ENCODE measurements around the gene CDKN2C.
"Not testable (repeated sequence)": the region's sequence is repeated elsewhere in the genome, so short reads cannot be mapped to it uniquely, and the experiment has no call there.

The CDKN2C gene

DNA sequence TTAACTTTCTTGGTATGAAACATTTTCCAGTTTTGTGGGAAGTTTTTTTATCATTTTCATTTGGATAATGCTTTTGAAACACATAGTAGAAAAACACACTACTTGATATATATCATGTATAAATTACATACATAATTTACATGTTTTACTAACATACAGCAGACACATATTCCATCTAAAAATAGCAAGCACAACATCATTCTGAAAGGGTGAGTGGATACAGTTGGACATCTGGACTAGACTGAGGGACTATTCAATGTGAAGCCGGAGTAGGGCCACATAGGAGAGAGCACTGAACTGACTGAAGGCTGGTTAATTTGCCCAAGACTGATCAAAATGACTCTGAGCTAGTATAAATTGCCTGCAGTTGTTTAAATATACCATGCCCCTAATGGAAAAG lies 11.7 kb downstream of the CDKN2C start:
- no peak for DNase-seq

- DNase-seq, result no peak
Observed at GRCh38 chr1:50982611-50983010, 12.6 kb downstream of the CDKN2C start.

GRCh38 chr1:50983219-50983802 lies 13.3 kb downstream of the CDKN2C start:
- no peak for DNase-seq

GRCh38 chr1:50985094-50985493 lies 15.0 kb downstream of the CDKN2C start:
- DNase-seq, result no peak

GRCh38 chr1:50986653-50987052 lies 16.6 kb downstream of the CDKN2C start:
- DNase-seq, result no peak

DNA sequence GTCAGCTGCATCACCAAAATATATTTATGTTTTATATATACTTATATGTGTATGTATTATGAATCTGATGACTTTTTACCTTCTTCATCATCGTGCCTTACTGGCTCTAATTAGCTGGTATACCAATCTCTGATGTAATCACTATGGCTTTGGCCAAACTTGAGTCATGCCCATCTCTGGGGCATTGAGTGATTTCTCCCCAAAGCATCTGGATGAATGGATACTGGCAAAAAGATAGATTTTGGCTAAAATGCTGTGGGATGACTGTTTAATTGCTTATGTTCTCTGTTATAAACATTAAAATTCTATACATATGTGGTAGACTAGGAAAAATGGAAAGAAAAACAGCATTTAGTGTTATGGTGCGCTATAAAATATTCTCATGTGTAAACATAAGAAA lies 19.6 kb downstream of the CDKN2C start:
- no peak for DNase-seq

- DNase-seq, result no peak
Observed at GRCh38 chr1:50992532-50993318, 22.7 kb downstream of the CDKN2C start.

GRCh38 chr1:50993645-50994044 lies 23.6 kb downstream of the CDKN2C start:
- no peak for DNase-seq

DNA sequence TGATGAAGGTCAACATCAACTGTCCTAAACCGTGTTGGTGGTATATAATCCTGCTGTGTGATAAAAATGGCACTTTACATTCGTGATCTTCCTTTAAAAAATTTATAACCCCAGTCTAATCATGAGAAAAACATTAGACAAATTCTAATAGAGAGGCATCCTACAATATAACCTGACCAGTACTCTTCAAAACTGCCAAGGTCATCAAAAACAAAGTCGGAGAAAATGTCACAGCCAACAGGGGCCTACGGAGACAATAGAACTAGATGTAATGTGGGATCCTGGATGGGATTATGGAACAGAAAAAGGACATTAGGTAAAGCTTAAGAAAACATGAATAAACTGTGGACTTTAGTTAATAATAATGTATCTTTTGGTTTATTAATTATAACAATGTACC lies 25.0 kb downstream of the CDKN2C start:
- no peak for DNase-seq

GRCh38 chr1:50995651-50996050 lies 25.6 kb downstream of the CDKN2C start:
- no peak for DNase-seq

DNA sequence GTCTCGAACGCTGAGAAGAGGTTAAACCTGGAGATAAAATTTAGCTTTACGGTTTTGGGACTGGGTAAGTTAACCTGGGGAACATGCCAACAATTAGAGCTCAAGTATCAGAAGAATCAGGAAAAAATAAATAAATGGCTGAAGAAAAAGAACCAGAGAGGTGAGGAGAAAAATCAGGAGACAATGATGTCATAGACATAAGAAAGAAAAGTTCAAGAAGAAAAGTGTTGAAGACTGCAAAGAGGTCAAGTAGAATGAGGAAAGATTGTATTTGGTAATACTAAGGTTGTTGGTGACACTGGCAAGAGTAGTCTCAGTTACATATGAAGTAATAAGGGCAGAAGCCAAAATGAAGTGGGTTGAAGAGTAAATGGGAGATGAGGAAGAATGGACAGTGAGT lies 26.0 kb downstream of the CDKN2C start:
- no peak for DNase-seq

GRCh38 chr1:50999375-50999774 lies 29.3 kb downstream of the CDKN2C start:
- not testable (repeated sequence) for DNase-seq

GRCh38 chr1:51000160-51000559 lies 30.1 kb downstream of the CDKN2C start:
- DNase-seq, result no peak

- no peak for DNase-seq
Observed at GRCh38 chr1:51000651-51001050, 30.6 kb downstream of the CDKN2C start.

DNA sequence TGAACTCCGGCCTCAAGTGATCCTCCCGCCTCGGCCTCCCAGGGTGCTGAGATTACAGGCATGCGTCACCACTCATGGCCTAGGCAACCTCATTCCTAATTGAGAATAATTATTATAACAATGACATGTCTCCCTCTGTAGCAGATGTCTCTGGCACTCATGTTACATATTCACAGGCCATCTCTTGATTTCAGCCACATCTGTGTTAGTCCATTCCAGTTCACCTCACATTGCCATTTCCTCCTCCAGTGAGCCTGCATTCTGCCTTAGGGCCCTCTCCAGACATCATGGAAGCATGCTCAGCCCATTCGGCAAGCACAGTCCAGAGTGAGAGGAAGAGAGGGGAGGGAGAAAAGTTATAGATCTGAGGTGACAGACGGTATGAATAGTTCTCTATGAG lies 32.5 kb downstream of the CDKN2C start:
- DNase-seq, result no peak

DNA sequence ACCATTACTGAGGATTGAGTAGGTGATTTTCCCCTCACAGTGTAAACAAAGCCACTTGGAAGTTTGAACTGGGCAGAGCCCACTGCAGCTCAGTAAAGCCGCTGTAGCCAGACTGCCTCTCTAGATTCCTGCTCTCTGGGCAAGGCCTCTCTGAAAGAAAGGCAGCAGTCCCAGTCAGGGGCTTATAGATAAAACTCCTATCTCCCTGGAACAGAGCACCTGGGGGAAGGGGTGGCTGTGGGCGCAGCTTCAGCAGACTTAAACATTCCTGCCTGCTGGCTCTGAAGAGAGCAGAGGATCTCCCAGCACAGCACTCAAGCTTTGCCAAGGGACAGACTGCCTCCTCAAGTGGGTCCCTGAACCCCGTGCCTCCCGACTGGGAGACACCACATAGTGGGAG lies 35.5 kb downstream of the CDKN2C start:
- DNase-seq, result not testable (repeated sequence)

- DNase-seq, result no peak
Observed at GRCh38 chr1:51009381-51009780, 39.3 kb downstream of the CDKN2C start.

DNA sequence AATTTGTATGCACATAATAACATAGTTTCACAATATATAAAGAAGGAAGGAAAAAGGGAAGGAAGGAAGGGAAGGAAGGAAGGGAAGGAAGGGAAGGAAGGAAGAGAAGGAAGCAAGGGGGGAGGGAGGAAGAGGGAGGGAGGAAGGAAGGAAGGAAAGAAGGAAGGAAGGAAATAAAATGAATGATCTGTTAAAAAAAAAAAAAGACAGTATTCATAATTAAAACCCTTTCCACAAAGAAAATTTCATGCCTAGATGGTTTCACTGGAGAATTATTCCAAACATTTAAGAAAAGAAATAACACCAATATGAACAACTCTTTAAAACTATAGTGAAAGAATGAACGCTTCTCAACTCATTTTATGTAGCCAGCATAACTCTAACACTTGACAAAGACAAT lies 44.8 kb downstream of the CDKN2C start:
- no peak for DNase-seq

DNA sequence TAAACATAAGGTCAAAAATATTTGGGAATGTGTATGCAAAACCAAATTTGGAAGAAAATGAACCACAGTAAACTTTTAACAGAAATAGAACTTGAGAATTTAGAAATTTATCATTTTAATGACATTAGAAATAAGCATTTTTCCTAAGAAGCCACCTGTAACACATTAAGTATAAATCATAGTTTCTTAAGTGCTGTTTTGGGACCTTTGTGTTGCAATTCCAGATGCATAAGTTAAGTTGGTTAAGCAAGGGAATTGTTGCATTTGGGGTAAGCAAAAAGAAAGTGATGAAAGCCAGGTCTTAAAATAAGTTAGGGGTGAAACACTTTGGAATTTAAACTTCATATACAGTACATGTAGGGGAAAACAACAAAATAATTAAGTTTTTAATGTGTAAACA lies 49.8 kb downstream of the CDKN2C start:
- no peak for DNase-seq

Measured in activated CD4-positive, alpha-beta T cell treated with anti-CD3 and anti-CD28 coated beads, Interleukin-2, amount 50 U/mL, for 4 hours (primary cell).